HG03139 (cell line): ENCODE results near the gene NXPE3.

Experiments
- ATAC-seq: cut with Tn5 transposase; IDR thresholded peaks from one replicate; pipeline ENCODE4 v1.9.1; 2021; ENCODE audit not compliant: unreplicated experiment

Gene NXPE3

DNA sequence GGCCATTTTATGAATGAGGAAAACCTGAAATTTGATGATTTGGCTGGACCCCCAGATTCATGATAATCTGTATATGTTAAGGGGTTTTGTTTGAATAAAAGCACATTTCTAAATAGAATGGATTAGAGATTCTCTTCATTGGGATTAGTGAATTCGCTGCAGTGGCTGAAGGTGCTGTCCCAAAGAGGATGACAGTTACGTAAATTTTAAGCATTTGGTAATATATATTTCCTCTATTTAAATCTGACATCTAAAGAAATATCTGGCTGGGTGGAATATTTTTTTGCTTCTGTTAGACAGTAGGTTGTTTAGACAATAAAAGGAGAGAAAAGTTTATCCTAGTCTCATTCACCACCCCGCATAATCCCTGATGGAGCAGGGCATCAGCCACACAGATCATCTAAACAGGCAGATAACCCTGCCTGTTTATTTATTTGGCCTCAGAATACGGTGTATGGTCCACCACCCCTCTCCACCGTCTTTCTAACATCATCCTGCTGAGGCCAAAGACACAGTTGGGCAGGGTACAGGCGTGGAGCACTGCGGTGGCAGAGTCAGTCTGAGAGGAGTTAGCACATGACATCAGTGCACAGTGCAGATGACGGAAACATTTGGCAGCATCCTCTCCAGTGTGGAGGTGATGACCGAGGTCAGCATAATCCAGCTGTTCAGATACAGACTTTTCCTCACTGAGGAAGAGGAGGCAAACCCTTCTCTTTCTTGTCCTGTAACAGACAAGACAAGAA is 49.9 kb downstream of the NXPE3 start:
- ATAC-seq, result peak; percentile 41

DNA sequence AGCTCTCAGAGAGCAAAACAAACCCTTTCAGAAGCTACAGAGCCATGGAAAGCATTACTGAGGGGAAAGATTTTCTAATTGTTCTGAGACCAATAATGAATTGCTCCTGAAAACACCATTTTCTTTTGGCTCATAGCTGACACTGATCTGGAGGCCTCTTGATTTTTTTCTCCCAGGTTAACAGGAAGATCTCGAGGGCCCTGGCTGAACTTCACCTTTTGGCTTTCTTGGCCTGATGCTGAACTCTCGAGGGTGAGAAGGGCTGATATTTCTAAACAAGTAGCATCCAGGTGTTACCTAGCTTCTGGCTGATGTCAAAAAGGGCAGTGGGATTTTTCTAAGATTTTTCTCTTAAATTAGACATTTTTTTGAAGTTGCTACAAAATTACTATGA is 50.4 kb downstream of the NXPE3 start:
- no peak for ATAC-seq

DNA sequence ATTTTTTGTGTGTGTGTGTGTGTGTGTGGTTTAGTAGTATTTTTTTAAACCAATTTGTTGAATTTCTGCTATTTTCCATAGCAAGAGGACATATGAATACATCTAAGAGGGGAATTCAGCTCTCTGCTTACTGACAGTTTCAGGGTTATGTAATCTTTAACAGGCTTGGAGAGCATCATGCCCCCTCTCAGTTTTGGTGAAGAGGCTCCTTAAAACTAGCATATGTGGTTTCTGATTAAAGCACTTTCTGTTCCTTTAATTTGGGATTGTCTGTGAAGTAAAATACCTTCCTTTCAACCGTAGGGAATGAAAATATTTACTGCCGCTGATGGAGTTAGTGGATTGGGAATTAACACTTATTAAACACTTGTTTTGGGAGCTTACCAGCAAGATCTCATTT is 50.9 kb downstream of the NXPE3 start:
- ATAC-seq, result no peak

DNA sequence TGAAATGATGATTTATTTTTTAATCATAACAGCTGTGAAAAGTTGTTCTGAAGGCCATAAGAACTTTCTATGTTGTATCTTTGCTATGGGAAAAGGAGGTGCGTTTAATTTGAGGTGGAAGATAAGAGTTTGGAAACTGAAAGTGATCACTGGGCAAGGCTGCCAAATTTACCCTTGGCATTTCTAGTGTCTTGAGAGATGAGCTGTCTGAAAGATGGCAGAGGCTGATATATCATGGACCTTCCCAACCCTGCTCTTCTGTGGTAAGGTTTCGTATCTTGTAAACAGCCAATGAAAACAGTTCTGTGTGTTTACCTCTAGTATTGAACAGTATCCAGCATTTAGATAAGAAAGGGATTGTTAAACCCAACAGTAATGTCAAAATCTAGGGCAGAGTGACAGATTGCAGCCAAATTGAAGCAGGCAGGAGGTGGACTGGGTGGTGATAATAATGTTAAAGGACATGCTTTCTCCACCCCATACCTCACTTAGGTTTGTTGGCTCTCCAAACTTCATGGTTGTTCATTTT is 54.5 kb downstream of the NXPE3 start:
- no peak for ATAC-seq

DNA sequence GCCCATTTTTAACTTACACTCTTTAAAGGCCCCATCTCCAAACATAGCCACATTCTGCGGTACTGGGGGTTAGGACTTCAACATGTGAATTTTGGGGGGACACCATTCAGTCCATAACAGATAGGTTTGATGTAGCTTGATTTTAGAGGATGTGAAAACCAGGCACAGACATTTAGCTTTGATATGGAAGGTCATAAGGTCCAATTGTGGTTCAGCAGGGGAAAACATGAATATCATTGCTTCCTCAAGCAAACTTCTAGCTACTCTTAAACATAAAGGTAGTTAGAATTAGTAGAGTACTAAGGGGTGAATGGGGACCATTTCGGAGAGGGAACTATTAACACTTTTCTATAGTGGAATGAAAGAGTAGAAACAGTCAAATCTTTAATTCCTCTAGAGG is 56.7 kb downstream of the NXPE3 start:
- no peak for ATAC-seq

DNA sequence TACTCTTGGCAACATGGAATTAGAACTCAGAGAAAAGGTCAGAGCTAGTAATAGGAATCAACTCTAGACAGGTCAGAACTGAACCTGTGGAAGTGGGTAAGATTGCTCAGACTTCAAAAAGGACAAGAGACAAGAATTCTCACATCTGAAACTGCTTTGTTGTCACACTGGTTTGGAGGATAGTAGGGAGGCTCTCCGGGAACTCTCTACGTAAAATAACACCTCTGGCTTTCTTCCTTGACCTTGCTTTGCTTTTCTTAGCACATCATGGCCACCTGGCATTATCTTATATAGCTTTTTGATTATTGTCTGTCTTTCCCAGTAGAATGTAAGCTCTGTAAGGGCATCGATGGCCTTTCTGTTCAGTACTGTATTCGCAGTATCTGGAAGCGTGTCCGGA is 57.1 kb downstream of the NXPE3 start:
- ATAC-seq, result no peak

DNA sequence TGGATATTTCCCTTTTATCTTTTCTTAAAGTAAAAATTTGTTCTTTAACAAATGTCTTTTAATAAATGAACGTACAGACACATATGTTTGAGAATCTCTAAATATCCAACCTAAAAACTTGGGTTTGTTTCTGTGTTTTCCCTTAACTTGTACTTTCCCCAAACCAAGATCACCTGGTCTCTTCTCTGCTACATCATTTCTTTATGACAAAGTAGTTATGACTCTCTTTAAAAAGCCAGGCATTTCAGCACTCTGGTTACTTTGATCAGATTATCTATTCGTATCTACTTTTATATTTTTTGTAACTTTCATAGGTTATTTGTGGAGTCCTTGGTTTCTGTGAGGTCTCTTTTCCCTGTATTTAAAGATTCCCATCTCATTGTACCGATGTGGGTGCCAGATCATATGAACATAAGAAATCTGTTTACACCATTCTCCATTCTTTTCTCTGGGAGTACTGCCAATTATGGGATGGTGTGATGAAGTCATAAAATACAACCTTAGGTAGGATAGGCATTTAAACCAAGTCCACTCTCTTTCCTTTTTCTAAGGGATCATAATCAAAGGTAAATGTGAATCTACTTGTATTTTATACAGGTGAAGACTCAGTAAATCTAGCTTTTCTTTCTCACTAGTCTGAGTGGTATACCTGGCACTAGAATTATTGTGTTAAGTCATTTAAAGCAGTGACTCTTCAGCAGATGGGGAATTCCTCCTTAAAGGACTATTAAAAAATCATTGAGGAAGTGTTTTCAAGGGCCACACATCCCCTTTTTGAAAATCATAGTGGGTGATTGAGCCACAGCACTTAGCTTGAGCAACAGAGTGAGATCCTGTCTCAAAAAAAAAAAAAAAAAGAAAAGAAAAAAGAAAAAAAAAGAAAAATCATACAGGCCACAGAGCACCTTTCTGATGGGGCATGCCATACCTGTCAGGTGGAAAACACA is 57.9 kb downstream of the NXPE3 start:
- no peak for ATAC-seq

DNA sequence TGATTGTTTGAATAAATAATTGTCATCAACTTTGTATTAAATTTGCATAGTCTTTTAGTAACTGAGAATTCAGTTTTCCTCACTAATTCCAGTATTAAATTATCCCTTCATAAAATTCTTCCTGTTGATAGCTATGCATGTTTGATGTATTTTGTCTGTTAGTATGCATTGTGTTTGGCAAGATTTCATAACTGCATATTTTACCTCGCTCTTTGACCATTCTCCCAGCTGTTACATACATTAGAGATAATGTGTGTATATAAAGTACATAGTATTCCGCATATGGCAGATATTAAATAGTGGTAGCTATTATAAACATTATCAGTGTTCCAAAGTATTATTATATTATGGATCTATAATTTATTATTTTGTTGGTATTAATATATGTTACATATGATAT is 59.7 kb downstream of the NXPE3 start:
- no peak for ATAC-seq

DNA sequence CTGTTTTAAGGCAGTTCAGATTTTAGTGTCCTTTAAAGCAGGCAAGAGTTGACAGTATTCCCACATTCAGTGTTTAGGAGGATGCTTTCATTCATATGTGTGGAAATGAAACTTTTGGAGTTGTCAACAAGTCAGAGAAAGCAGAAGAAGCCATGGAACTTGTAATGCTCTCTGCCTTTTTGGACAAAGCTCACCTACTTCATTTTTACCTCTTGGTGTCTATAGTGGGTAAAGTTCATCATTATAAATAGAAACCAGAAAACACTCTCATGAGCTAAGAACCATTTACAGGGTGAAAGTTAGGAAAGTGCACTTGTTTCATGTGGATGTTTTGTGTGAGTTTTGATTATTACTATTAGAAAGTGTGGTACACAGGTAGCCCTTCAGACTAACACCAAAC is 61.1 kb downstream of the NXPE3 start:
- ATAC-seq, result no peak

DNA sequence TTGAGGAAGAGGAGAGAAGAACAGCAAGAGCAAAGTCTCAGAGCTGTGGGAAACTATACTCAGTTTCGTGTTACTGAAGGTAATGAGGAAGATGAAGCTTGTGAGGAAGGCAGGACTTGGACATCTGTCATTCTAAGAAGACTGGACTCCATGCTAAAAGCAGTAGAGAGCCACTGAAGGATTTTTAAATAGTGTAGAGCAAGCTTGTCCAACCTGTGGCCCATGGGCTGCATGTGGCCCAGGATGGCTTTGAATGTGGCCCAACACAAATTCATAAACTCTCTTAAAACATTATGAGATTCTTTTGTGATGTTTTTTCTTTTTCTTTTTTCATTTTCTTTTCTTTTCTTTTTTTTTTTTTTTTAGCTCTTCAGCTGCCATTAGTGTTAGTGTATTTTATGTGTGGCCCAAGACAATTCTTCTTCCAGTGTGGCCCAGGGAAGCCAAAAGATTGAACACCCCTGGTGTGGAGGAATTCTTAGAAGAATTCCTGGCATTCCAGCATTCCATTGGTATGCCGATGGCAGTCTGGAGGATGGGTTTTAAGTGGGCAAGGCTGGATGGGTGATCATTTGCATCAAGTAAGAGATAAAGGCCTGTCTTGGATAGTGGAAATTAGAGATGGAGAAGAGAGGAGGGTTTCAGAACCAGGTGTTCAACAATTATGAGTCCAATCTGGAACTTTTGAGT is 63.4 kb downstream of the NXPE3 start:
- no peak for ATAC-seq

DNA sequence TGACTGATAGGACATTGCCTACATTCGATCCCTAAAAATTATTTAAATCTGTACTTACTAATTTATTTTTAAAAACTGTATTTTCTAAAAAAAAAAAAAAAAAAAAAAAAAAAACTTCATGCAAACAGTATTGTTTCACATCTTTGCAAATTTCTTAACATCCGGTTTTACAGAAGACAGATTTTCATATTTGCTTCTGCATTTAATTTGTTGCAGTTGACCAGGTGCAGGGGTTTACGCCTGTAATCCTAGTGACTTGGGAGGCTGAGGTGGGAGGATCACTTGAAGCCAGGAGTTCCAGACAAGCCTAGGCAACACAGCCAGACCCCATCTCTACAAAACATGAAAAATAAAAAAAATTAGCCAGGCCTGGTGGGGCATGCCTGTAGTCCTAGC is 63.9 kb downstream of the NXPE3 start:
- no peak for ATAC-seq

DNA sequence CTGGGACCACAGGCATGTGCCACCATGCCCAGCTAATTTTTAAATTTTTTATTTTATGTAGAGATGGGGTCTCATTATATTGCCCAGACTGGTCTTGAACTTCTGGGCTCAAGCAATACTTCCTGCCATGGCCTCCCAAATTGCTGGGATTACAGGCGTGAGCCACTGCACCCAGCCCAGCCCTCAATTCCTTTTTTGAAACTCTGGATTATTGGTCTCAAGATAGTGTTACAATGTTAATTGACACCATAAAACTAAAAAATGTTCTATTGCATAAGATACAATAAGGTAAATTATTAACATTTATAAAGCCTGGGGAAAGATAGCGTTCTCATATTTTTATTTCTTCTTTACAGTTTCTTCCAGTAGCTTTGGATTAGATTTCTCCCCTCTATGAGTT is 66.4 kb downstream of the NXPE3 start:
- no peak for ATAC-seq

DNA sequence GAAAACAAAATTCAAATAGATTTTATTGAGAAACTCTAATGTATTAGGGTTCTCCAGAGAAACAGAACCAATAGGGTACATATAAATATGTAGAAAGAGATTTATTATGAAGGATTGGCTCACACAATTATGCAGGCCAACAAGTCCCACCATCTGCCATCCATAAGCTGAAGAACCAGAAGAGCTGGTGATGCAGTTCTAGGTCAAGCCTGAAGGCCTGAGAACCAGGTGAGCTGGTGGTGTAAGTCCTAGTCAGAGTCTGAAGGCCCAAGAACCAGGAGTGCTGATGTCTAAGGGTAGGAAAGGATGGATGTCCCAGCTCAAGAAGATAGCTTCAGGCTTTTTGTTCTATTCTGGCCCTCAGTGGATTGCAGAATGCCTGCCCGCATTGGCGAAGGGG is 67.7 kb downstream of the NXPE3 start:
- no peak for ATAC-seq

DNA sequence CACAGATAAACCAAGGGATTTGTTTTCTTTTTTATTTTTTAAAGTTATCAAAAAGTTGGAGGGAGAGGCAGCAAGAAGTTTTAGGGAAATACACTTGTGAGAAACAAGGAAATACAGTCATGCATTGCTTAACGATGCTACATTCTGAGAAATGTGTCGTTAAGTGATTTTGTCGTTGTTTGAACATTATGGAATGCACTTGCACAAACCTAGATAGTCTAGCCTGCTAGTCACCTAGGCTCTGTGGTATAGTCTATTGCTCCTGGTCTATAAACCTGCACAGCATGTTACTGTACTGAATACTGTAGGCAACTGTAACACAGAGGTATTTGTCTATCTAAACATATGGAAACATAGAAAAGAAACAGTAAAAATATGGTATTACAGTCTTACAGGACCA is 68.3 kb downstream of the NXPE3 start:
- no peak for ATAC-seq

DNA sequence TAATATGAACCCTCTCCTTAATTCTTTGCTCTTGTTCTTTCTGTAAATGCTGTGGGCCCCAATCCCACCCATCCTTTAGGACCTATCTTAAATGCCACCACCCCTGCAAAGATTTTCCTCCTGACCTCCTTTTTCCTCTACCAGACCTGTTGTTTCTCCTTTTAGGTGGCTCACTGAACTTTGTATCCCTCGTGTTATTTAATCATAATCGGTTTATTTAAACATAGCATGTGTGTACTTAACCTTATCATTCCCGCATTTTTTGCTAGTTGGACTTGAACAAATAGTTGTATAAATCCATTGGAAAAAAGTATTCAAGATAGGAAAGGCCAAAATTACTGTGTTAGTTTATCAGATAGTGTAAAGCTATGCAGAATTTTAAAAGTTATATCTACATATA is 69.3 kb downstream of the NXPE3 start:
- ATAC-seq, result no peak

DNA sequence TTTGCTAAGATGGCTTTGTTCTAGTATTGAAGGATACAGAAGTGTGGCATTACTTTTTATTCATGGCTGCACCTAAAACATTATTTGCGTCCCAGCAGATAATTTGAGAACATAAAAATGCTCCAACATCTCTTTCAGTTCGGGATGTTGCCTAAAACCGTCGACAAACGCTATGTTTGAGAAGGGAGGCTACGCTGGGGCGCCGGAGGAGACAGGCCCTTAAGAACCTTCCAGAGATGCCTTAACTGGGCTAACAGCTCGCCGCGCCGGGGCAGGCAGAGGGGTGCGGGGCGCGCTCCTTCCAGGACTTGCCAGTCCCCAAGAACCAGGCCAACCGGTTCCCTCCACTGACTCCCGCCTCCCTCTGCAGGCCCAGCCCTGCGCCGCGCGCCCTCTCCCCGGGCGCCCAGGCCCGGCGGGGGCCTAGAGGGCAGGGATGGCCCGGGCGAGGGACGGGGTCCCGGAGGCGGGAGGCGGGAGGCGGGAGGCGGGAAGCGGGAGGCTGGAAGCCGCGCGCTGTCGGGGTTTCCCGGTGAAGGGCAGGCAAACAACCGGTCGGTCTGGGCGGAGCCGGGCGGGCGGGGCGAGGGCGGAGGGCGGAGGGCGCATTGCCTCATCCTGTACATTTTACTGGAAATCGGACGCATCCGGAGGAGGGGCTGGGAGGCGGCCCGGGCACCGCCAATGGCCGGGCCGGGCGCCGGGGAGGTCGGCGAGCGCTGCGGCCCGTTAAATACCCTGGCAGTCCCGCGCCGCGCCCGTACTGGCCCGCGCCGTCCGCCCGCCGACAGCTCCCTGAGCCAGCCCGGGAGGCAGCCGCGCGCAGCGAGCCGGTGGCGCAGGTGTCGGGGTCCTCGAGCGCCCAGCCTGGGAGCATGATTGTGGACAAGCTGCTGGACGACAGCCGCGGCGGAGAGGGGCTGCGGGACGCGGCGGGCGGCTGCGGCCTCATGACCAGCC is 70.0 kb downstream of the NXPE3 start, which contains the start of gene NFKBIZ:
Gene NFKBIZ, plus strand, starts transcription at position 761 of the 960 bp plus-strand sequence. Its CDS starts 115 bp downstream, at position 876.
- ATAC-seq, result peak; percentile 65

DNA sequence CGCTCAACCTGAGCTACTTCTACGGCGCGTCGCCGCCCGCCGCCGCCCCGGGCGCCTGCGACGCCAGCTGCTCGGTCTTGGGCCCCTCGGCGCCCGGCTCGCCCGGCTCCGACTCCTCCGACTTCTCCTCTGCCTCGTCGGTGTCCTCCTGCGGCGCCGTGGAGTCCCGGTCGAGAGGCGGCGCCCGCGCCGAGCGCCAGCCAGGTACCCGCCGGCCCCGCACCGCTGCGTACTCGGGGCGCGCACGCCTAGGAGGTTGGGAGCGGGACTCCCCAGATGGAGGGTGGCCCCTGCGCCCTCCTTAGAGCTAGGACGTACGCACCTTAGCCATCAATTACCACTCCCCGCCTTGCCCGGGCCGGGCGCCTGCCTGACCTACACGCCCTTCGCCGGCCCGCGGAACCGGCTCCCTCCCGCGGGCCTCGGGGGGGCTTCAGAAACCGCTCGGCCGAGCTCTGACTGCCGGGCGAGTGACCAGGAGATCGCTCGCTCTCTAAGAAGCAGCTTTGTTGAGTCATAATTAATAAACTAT is 70.8 kb downstream of the NXPE3 start:
- peak; percentile 19 for ATAC-seq

DNA sequence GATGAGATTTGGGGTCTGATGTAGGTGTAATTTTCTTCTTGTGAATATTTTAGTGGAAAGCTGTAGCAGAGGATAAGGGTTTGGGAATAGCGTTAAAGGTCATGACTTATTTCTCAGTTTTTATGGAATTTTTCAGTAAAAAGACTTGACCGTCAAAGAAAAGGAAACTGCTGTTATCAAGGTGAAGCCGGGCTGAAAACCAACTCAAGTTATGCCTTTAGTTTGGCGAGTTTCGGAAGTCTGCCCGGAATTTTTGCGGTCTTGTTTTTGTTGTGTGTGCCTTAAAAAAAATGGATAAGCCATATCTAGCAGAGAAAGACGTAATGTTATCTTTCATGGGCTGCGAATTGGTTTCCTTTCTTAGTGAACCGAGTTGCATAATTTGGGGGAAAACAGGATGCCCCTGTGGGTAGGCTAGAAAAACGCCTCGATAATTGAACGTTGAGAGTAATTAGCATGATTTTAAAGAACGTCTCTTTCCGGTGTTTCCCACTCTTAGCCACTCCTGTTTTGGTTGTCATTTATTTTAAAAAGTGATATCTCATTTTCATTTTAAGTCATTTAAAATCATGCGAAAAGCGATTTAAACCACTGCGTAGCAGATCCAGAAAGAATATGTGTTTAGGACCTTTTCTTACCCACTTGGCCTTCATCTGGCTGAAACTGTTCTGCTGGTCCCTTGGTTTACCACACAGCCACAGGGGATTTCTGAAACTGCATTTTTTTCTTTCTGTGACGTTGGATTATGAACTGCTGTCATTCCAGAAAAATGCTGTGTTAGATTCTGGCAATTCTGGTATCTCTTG is 71.4 kb downstream of the NXPE3 start:
- ATAC-seq, result no peak
